A549 (cell line): ENCODE data around the gene ZNF273.

Experiments
- BHLHE40 ChIP-seq: IDR thresholded peaks from 2 replicates; pipeline ENCODE4 v1.6.1; 2012; ENCODE audit warnings: low read depth, low read length, inconsistent platforms
- CTCF ChIP-seq: fragments of >200 bp; sonication (Bioruptor Twin); formaldehyde crosslinking; IDR thresholded peaks from 3 replicates; pipeline ENCODE4 v1.5.1; 2016
- MAFK ChIP-seq: fragments of 450-650 bp; IDR thresholded peaks from 2 replicates; pipeline ENCODE4 v1.6.1; 2014; ENCODE audit not compliant: partially characterized antibody
- MAX ChIP-seq: IDR thresholded peaks from 2 replicates; pipeline ENCODE4 v1.6.1; 2012
- PHF8 ChIP-seq: fragments of 200-600 bp; sonication (generic); IDR thresholded peaks from 2 replicates; pipeline ENCODE4 v1.6.1; 2016; ENCODE audit warnings: low read depth, mild to moderate bottlenecking, antibody characterized with exemption, moderate library complexity, borderline replicate concordance
- RCOR1 ChIP-seq: fragments of 150-350 bp; IDR thresholded peaks from 2 replicates; pipeline ENCODE4 v1.6.1; 2014; ENCODE audit warnings: antibody characterized with exemption, low read length, low read depth
- ZNF302 ChIP-seq: fragments of 250-450 bp; sonication (Bioruptor Pico); IDR thresholded peaks from 2 replicates; pipeline ENCODE4 v1.9.0; 2021; ENCODE audit warnings: inconsistent platforms, mild to moderate bottlenecking, moderate library complexity

DNA sequence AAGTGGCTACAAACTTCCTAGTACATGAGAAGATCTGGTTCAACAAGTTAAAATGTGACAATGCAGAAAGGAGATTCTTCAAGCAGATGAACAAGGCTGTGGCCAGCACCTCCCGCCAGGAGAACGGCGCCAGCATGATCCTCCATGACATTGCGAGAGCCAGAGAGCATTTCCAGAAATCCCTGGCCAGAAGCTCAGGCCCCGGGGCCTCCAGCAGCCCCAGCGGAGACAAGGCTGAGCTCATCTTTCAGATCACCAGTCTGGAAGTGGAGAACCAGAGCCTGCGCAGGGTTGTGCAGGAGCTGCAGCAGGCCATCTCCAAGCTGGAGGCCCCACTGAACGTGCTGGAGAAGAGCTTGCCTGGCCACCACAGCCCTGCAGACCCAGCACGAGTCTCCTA, 40.1 kb upstream of the ZNF273 start:
- TF ChIP-seq CTCF: no peak
- TF ChIP-seq MAX: no peak
- TF ChIP-seq PHF8: no peak
- no peak for TF ChIP-seq RCOR1
- no peak for TF ChIP-seq ZNF302
- TF ChIP-seq MAFK: no peak
- no peak for TF ChIP-seq BHLHE40
